DND-41 (cell line): ENCODE results near the gene NXNL2.

Experiments used
- CTCF ChIP-seq: IDR thresholded peaks from 2 replicates; pipeline ENCODE4 v1.5.1; 2012; ENCODE audit warnings: borderline replicate concordance, low read length, moderate library complexity, mild to moderate bottlenecking; ENCODE audit not compliant: poor library complexity, severe bottlenecking; ENCODE audit errors: extremely low read depth
- EZH2 ChIP-seq: IDR thresholded peaks from 3 replicates; pipeline ENCODE4 v1.6.1; 2012; ENCODE audit warnings: borderline replicate concordance, low read depth, mild to moderate bottlenecking, moderate library complexity, low read length, inconsistent platforms; ENCODE audit not compliant: severe bottlenecking

- TF ChIP-seq EZH2 (no peak), CTCF (no peak)
These were observed 5.3 kb downstream of the NXNL2 start for GRCh38 chr9:88540251-88540763.
